ENCODE data around the gene IPPK.
A peak's percentile ranks its signal among the peaks of the same experiment; 100 is the strongest.
"Not testable (repeated sequence)": the region's sequence is repeated elsewhere in the genome, so short reads cannot be mapped to it uniquely, and the experiment has no call there.

IPPK gene

GRCh38 chr9:92636627-92637026 is 33.3 kb downstream of the IPPK start:
- no peak for DNase-seq

- DNase-seq = no peak
Measured at GRCh38 chr9:92635760-92636159, 34.2 kb downstream of the IPPK start.

- DNase-seq = peak; percentile 38
Measured at GRCh38 chr9:92634712-92635605, 35.0 kb downstream of the IPPK start.

GRCh38 chr9:92633614-92634278 is 36.2 kb downstream of the IPPK start:
- no peak for DNase-seq

GRCh38 chr9:92632641-92633040 is 37.3 kb downstream of the IPPK start:
- no peak for DNase-seq

DNA sequence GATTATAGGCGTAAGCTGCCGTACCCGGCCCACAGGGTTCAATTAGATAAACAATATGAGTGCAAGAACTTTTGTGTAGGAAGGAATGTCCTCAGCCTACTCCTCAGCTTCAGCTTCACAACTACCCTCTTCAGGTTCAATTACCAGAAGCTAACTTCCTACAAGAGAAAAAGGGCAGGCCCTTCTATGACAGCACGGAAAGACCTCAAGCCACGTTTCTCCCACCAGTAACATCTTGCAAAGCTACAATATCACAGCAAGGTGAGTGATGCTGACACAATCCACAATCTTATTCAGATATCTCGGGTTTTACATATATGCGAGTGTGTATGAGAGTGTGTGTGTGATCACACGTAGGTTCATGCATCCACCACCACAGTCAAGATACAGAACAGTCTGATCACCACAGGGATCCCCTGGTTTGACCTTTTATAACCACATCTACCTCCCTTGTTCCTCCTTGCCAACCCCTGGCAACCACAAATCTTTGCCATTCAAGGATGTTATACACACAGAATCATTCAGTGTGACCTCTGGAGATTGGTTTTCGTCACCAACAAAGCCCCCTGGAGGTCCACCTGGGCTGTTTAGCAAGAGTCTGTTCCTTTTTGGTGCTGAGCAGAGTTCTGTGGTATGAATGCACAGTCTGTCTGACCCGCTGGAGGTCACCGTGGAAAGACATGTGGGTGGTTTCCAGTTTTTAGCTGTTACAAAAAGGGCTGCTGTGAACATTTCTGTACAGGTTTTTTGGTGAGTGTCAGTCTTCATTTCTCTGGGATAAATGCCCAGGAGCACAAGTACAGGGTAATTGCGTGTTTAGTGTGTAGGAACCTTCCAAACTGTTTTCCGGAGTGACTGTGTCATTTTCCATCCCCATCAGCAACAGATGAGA is 38.2 kb downstream of the IPPK start:
- no peak for DNase-seq

- no peak for DNase-seq
Measured at GRCh38 chr9:92627651-92628050, 42.3 kb downstream of the IPPK start.

DNA sequence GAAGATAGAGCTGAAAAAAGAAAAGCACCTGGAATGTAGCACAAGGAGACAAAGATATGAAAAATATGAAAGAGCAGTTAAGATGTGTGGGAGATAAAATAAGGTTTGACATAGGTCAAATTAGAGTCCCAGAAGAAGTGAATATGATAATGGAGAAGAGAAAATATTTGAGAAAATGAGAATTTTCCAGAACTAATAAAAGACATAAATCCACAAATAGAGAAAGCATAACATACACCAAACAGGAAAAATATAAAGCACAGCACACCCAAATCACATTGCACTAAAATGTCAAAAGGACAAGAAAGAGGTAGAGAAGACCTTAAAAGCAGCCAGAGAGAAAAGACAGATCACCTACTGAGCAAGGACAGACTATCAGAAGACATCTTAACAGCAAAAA is 43.4 kb downstream of the IPPK start:
- no peak for DNase-seq

DNA sequence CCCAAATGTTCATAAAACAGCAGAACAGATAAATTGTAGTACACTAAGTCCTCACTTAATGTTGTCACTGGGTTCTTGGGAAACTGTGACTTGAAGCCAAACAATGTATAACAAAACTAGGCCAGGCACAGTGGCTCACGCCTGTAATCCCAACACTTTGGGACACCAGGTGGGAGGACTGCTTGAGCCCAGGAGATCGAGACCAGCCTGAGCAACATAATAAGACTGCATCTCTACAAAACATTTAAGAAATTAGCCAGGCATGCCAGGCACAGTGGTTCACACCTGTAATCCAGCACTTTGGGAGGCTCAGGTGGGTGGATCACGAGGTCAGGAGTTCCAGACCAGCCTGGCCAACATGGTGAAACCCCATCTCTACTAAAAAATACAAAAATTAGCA is 46.0 kb downstream of the IPPK start:
- not testable (repeated sequence) for DNase-seq

DNA sequence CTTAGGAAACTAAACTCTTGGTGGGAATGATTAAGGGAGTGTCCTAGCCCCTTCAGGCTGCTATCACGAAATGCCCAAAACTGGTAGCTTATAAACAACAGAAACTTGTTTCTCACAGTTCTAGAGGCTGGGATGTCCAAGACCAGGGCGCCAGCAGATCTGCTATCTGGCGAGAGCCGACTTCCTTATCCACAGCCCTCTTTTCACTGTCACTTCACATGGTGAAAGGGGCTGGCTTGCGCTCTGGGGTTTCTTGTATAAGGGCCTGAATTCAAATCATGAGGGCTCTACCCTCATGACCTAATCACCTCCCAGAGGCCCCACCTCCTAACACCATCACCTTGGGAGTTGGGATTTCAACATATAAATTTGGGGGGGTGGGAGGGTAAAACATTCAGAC is 49.1 kb downstream of the IPPK start:
- no peak for DNase-seq

DNA sequence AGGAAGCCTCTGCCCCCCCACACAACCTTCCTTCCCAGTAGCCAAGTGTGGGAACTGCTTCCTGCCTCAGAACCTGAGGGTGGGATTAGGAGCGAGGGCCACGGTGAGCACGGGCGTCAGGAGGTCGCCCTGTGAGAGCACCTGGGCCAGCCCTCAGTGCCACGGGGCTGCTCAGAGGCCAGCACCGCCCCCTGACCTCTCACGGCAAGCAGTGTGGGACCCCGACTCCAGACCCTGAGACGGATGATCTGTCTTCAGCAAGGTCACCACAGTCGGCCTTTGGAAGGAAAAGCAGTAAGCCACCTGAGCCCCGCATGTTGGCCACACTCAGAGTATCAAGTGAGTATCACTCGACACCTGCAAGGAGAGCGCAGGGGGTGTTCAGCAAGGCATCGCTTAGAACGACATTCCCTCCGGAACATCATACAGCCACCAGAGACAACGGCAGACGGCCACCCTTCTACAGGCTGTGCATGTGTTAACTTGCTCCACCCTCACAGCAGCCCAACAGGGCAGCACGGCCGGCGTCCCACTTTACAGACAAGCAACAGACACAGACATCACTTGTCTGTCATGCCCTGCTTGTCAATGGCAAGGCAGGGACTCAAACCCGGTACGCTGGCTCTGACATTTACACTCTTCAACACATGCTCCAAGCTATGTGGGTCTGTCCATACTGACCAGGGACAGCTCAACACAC is 50.2 kb downstream of the IPPK start:
- no peak for DNase-seq

DNA sequence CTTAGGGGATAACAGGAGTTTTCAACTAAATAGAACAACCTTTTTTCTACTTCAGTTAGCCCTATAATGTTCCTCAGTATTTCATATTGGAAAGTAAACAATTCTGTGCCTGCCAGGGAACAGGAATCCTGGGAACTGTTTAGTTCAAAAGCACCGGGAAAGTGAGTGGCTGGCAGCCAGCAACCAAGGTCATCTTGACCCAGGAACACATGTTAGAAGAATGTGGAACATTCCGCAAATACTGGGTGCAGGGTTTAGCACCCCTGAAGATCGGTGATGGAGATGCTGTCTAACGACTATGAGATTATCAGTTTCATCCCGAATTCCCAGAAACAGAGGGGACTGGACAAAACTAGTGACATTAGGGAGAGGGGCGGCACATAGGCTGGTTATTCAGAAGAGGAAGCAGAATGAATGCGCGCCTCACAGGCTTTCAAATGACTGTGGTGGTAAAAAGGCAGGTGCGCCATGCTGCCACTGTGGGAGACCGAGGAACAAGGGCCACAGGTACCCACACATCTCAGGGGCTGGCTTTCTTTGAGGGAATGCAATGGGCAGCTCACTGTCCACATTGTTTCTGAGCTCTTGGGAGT is 51.2 kb downstream of the IPPK start:
- DNase-seq = no peak

DNA sequence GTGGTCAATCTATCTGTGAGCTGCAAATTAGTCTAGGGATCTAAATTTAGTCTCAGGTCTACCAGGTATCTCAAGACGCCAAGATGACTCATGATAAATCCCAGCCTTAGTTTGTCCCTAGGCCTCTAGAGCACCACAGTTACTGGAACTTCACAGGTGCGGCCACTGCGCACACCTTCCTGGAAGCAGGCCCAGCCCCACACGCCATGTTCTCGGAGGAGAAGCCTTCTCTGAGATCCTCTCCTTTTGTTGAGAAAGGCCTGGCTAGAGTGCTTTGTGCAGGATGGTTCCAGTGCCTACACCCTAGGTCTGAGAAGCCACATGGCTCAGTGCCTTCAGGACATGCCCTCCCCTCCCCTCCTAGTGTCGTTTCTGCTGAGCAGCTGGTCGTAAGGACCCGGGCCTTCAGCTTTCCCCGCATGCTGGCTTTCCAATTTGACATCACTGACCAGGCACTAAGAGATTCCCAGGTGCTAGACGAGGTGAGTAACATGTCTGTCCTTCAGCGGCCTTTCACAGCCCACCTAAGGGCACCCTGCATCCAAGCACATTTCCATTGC is 51.9 kb downstream of the IPPK start:
- no peak for DNase-seq

- no peak for DNase-seq
Measured at GRCh38 chr9:92617195-92617813, 52.6 kb downstream of the IPPK start.

DNA sequence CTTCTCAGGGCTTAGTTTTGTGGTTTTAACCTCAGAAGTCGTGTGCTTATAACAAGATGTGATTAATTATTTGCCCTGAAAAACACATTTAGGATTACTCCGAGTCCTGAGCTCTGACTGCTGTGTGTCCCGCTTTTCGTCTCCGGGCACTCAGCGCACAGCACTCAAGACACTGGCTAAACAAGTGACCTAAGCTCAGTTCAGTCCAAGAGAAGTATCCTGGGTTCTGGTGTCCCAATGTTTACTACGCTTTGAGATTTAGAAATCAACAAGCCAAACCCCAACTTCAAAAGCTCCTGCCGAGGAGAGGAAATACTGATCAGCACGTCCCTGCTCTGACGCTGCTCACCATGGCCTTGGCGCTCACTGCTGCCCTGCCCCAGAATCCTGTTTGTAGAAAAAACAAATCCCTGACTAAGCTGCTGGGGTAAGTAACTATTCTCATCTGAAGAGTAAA is 53.2 kb downstream of the IPPK start:
- no peak for DNase-seq

- no peak for DNase-seq
Measured at GRCh38 chr9:92616199-92616641, 53.7 kb downstream of the IPPK start.

DNA sequence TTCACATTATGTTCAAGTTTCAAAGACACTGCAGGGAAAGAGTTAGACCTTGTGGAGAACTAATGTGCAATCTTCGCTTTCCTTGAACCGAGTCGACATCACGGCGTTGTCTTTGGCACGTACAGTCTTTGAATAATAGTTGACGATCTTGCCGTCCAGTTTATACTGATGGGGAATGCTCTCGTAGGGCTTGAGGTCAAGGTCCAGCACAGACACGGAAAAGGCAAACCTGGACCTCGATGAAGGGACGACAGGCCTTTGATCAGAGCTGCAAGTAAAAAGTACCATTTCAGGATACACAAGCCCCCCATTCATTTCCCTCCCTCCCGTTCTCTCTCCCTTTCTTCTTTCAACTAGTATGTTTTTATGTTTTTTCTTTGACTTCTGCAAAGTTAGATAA is 54.1 kb downstream of the IPPK start:
- no peak for DNase-seq

DNA sequence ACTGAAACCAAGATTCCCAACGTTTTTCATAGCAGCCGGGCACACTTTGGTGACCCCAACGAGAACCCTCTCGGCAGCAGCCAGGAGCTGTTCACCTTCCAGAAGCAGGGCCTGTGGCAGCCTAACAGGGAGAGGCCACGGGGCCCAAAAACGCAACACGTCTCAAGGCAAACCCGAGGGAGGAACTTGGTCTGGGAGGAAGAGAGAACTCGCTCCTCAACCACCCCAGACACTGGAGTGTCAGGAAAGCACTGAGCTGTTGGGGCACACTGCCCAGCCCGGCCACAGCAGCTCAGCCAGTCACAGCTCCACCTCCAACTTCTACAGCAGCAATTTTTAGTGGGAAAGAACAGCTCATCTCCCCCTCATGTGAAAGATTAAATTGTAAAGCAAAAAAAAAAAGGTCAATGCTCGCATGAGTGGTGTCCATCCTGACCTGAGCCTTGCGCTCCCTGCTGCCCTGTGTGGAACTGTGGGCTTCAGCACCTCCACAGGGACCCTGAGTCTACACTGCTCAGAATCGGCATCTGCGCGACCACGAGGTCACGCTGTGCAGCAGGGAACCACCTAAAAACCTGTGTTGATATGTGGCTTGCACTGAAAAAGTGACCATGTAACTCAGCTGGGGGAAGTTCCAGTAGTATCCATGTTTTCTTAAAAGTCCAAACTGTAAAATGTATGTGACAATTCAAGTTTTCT is 55.0 kb downstream of the IPPK start:
- no peak for DNase-seq

DNA sequence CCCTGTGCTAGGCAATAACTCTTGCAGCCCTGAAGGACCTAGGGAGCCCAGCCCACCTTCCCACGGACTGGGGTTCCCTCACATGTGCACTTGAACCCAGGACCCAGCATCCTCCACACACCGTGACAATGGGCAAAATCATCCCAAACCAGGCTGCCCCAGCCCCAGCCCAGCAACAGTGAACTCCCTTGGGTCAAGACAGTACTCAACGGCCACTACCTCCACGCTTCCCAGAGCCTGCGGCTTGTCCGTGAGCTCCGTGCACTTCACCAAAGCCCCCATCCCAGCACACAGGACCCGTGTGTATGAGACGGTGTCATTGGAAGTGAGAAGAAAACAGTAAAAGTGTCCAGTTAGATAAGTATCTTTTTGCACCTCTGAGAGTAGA is 55.8 kb downstream of the IPPK start:
- DNase-seq = no peak

DNA sequence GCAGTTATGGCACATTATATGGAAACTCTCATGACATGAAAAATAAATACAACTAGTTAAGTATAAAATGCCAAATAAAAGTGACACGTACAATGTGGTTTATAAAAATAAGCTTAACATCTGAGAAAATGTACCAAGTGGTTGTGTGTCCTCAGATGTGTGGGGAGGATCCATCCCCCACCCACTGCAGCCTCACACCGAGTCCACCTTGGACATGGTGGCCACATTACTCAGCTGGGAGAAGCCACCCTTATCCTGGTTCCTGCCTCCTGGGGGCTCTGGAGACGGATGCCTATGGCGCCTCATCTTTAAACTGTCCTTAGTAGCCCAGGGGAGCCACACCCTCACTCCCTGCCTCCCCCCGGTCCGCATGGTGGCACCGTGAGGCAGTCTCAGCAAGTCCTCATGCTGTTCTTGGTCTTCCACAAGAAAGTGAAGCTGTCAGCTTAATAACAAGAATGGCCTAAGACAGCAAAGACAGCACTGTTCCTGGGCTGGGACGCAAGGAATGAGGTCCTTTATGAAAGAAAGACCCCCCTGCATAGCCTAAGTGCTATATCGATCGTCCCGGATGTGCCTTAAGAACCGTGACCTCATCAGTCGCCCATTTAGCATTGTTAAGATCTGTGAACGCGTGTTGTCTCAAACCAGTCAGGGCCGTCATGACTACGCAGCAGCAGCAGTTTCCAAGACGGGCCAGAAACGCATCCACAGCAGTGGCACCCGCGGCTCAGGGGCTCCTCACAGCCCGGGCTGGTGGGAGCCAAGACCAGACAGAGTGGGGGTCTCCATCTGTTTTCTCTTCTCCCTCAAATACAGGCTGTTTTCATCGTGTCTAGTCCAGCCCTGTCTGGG is 56.4 kb downstream of the IPPK start:
- no peak for DNase-seq
